GM23338 (cell line): ENCODE measurements around the gene TBC1D9B. TPM values are rescaled to one million over a fixed set of nuclear protein-coding genes. Genes with fewer than 3 reads are reported as not detected.

Experiments
- ATAC-seq: fragments of 200-7000 bp; cut with Tn5 transposase; 3 replicates; pipeline ENCODE4 v1.9.1; 2020
- DNase-seq: peaks from one replicate; pipeline ENCODE4 v3.0.0-alpha.2; 2015; ENCODE audit warnings: low spot score
- H2AFZ ChIP-seq: fragments of 200-600 bp; sonication (generic); 2 replicates; pipeline ENCODE4 v1.8.0; 2016; ENCODE audit warnings: antibody characterized with exemption, mild to moderate bottlenecking, moderate library complexity
- H3F3A ChIP-seq: fragments of 200-600 bp; sonication (generic); replicated peaks from 2 replicates; pipeline ENCODE4 v1.8.0; 2017; ENCODE audit warnings: antibody characterized with exemption, mixed run types, low read depth
- H3K27ac ChIP-seq: fragments of 200-600 bp; sonication (generic); 2 replicates; pipeline ENCODE4 v1.6.1; 2016; ENCODE audit warnings: low read depth
- H3K27me3 ChIP-seq: fragments of 200-600 bp; sonication (generic); 2 replicates; pipeline ENCODE4 v1.8.0; 2016; ENCODE audit warnings: mild to moderate bottlenecking, mixed run types, moderate library complexity; ENCODE audit not compliant: insufficient read depth
- H3K36me3 ChIP-seq: fragments of 200-600 bp; sonication (generic); 2 replicates; pipeline ENCODE4 v1.8.0; 2016; ENCODE audit warnings: mild to moderate bottlenecking; ENCODE audit not compliant: insufficient read depth
- H3K4me1 ChIP-seq: fragments of 200-600 bp; sonication (generic); 2 replicates; pipeline ENCODE4 v1.8.0; 2016; ENCODE audit warnings: mild to moderate bottlenecking, moderate library complexity; ENCODE audit not compliant: insufficient read depth
- H3K4me2 ChIP-seq: fragments of 200-600 bp; sonication (generic); 2 replicates; pipeline ENCODE4 v1.7.1; 2017; ENCODE audit warnings: mixed run types
- H3K4me3 ChIP-seq: fragments of 200-600 bp; sonication (generic); 2 replicates; pipeline ENCODE4 v1.6.1; 2016; ENCODE audit warnings: mixed run types
- H3K79me2 ChIP-seq: fragments of 200-600 bp; sonication (generic); replicated peaks from 2 replicates; pipeline ENCODE4 v1.8.0; 2017; ENCODE audit warnings: mild to moderate bottlenecking; ENCODE audit not compliant: insufficient read depth
- H3K9me2 ChIP-seq: fragments of 200-600 bp; sonication (generic); 2 replicates; pipeline ENCODE4 v1.8.0; 2017; ENCODE audit not compliant: insufficient read depth
- H4K20me1 ChIP-seq: fragments of 200-600 bp; sonication (generic); replicated peaks from 2 replicates; pipeline ENCODE4 v1.8.0; 2017; ENCODE audit warnings: mild to moderate bottlenecking; ENCODE audit not compliant: insufficient read depth
- H3K27ac Mint-ChIP-seq: 2 replicates; pipeline ENCODE4 v1.8.0; 2020; ENCODE audit warnings: inconsistent platforms, mild to moderate bottlenecking, moderate library complexity, mixed read lengths
- H3K27me3 Mint-ChIP-seq: 3 replicates; pipeline ENCODE4 v1.8.0; 2022; ENCODE audit warnings: low read depth, mild to moderate bottlenecking, moderate library complexity, mixed read lengths, inconsistent platforms; ENCODE audit not compliant: insufficient read depth, poor library complexity
- H3K36me3 Mint-ChIP-seq: 3 replicates; pipeline ENCODE4 v1.8.0; 2021; ENCODE audit warnings: low read depth, mild to moderate bottlenecking, inconsistent platforms, moderate library complexity, mixed read lengths
- H3K4me1 Mint-ChIP-seq: 3 replicates; pipeline ENCODE4 v1.8.0; 2020; ENCODE audit warnings: mild to moderate bottlenecking, inconsistent platforms, mixed read lengths
- H3K4me3 Mint-ChIP-seq: 3 replicates; pipeline ENCODE4 v1.8.0; 2021; ENCODE audit warnings: moderate library complexity, mild to moderate bottlenecking, inconsistent platforms, mixed read lengths
- H3K9me3 Mint-ChIP-seq: 3 replicates; pipeline ENCODE4 v1.8.0; 2020; ENCODE audit warnings: moderate library complexity, mild to moderate bottlenecking, inconsistent platforms, mixed read lengths
- CTCF ChIP-seq, 2 experiments: fragments of 200-600 bp in 1 of 2; sonication (generic) in 1 of 2; conservative IDR thresholded peaks; 2 replicates each; pipeline versions ENCODE4 v1.5.1 to v1.6.1; 2016 to 2017; ENCODE audit warnings: antibody characterized with exemption in 2 of 2, low read depth in 2 of 2, mild to moderate bottlenecking in 2 of 2, moderate library complexity in 1 of 2
- EZH2phosphoT487 ChIP-seq: fragments of 200-600 bp; sonication (generic); IDR thresholded peaks from one replicate; pipeline ENCODE4 v1.8.1; 2018; ENCODE audit warnings: antibody characterized with exemption; ENCODE audit not compliant: unreplicated experiment
- POLR2AphosphoS5 ChIP-seq: IDR thresholded peaks from 2 replicates; pipeline ENCODE4 v1.6.1; 2016; ENCODE audit warnings: antibody characterized with exemption, low read depth
- polyA plus RNA-seq: library from polyadenylated mRNA; unstranded; fragments of >200 nt; fragmentation: Nextera tagmentation; extraction: Ambion mirVana; gene quantifications from 2 replicates; pipeline ENCODE4 v1.2.1, GENCODE V29; 2016
- total RNA-seq: library from RNA; depleted of rRNA; stranded (reverse); fragments of >200 nt; shearing (Covaris generic); gene quantifications from 2 replicates; pipeline ENCODE4 v1.2.3, GENCODE V29; 2014

TBC1D9B gene
- total and polyA plus RNA-seq, 2 experiments from 2014 or later: 19.0 to 38.0 TPM

GRCh38 chr5:179870403-179870903 is 37.2 kb downstream of the TBC1D9B start:
- Histone ChIP-seq H3K4me2 (no peak overlapping the region), H2AFZ (no peak overlapping the region), H3K4me1 (no peaks in the 10 kb centered on the region), H3F3A (peaks cover 8% of the 10 kb centered on the region; the same call in 1 of the 2 replicates), H3K27ac (0 out of 2 replicates have a peak overlapping the region, but pooled peaks have one; percentile 55), H3K27me3 (no peaks in the 10 kb centered on the region), H3K4me3 (no peak overlapping the region), H3K9me2 (no peaks in the 10 kb centered on the region), H3K79me2 (no peaks in the 10 kb centered on the region), H4K20me1 (no peaks in the 10 kb centered on the region; the same call in 1 of the 2 replicates), H3K36me3 (no peaks in the 10 kb centered on the region)
- Mint-ChIP-seq H3K4me1 (peaks cover 10% of the 10 kb centered on the region), H3K9me3 (no peaks in the 10 kb centered on the region), H3K27me3 (peaks cover 5% of the 10 kb centered on the region), H3K4me3 (no peak overlapping the region), H3K36me3 (peaks cover 22% of the 10 kb centered on the region), H3K27ac (no peak overlapping the region)
- ATAC-seq (peak; percentile 85), DNase-seq (peak; percentile 78)
- TF ChIP-seq POLR2AphosphoS5 (no peak), CTCF (conservative IDR thresholded peaks at IDR 0.05; ENCODE audit: low read depth in 2 of 2) (peak; percentile 55 to 76)

- TF ChIP-seq CTCF (conservative IDR thresholded peaks at IDR 0.05; ENCODE audit: low read depth in 2 of 2): peak in 1 of 2 experiments; percentile 50; a peak in 2 of 4 replicates
- TF ChIP-seq EZH2phosphoT487: no peak
- Histone ChIP-seq H4K20me1 (no peaks in the 10 kb centered on the region; the same call in 1 of the 2 replicates), H3K9me2 (no peaks in the 10 kb centered on the region), H3K4me2 (no peak overlapping the region), H3K27me3 (no peaks in the 10 kb centered on the region), H3F3A (peaks cover 8% of the 10 kb centered on the region; the same call in 1 of the 2 replicates), H3K4me1 (no peaks in the 10 kb centered on the region), H3K79me2 (no peaks in the 10 kb centered on the region), H2AFZ (no peak overlapping the region), H3K36me3 (no peaks in the 10 kb centered on the region), H3K27ac (no peak overlapping the region), H3K4me3 (no peak overlapping the region)
- H3K4me1 Mint-ChIP-seq: peaks cover 10% of the 10 kb centered on the region
- H3K27me3 Mint-ChIP-seq: peaks cover 5% of the 10 kb centered on the region
- H3K4me3 Mint-ChIP-seq: no peak overlapping the region
- no peak overlapping the region; the same call in 1 of the 2 replicates for H3K27ac Mint-ChIP-seq
- peaks cover 23% of the 10 kb centered on the region for H3K36me3 Mint-ChIP-seq
- ATAC-seq (peak; percentile 24), DNase-seq (peak; percentile 33)
- no peaks in the 10 kb centered on the region for H3K9me3 Mint-ChIP-seq
Measured at GRCh38 chr5:179869641-179870402, 37.9 kb downstream of the TBC1D9B start.
